ENCODE measurements around the gene ALDH1A3.

DNA sequence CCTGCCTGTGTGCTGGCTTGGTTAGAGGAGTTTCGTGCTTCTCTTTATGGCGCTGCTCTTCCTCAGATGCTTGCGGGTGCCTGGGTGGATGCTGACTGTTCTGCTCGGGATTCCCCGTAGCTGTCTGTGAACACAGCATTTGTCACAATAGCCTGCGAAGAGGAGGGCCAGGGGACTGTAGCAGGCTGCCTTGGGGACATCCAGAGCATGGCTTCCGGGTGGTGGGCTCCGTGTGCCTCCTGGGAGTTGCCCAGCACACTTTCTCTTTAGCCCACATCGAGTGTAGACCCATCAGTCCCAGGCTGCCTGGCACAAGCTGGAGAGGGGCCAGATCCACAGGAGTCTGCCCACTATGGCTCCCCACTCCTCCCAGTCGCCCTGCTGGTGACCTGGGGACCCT is 61.9 kb downstream of the ALDH1A3 start:
- no peak for TF ChIP-seq YY1 (IDR thresholded peaks at IDR 0.05; ENCODE audit: extremely low read depth, insufficient replicate concordance, low read depth, low read length)
- TF ChIP-seq, protein P1, sequence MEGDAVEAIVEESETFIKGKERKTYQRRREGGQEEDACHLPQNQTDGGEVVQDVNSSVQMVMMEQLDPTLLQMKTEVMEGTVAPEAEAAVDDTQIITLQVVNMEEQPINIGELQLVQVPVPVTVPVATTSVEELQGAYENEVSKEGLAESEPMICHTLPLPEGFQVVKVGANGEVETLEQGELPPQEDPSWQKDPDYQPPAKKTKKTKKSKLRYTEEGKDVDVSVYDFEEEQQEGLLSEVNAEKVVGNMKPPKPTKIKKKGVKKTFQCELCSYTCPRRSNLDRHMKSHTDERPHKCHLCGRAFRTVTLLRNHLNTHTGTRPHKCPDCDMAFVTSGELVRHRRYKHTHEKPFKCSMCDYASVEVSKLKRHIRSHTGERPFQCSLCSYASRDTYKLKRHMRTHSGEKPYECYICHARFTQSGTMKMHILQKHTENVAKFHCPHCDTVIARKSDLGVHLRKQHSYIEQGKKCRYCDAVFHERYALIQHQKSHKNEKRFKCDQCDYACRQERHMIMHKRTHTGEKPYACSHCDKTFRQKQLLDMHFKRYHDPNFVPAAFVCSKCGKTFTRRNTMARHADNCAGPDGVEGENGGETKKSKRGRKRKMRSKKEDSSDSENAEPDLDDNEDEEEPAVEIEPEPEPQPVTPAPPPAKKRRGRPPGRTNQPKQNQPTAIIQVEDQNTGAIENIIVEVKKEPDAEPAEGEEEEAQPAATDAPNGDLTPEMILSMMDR (IDR thresholded peaks at IDR 0.05 in 2 of 3, conservative IDR thresholded peaks at IDR 0.05 in 1 of 3; ENCODE audit: borderline replicate concordance in 1 of 3, insufficient read depth in 1 of 3, low read depth in 2 of 3, low read length in 2 of 3) = no peak
- TF ChIP-seq, protein P2, sequence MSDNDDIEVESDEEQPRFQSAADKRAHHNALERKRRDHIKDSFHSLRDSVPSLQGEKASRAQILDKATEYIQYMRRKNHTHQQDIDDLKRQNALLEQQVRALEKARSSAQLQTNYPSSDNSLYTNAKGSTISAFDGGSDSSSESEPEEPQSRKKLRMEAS (IDR thresholded peaks at IDR 0.05) = no peak
- no peak for TF ChIP-seq ELF1 (IDR thresholded peaks at IDR 0.05; ENCODE audit: borderline replicate concordance, low read depth)
- TF ChIP-seq POLR2A (IDR thresholded peaks at IDR 0.05; ENCODE audit: borderline replicate concordance, extremely low read depth, insufficient read depth, insufficient read length) = no peak

Data from HCT116 (cell line).